Measurements from ENCODE around the gene ZNF639. TPM values are rescaled to one million over a fixed set of nuclear protein-coding genes. Genes with fewer than 3 reads are reported as not detected.
A peak's percentile ranks its signal among the peaks of the same experiment; 100 is the strongest.

The ZNF639 gene
- total and polyA plus RNA-seq, 10 of the 15 experiments (the other 5 are each of a cell fraction or from before 2014, with no cell fraction given): 16.3 to 61.2 (median 35.3) TPM

DNA sequence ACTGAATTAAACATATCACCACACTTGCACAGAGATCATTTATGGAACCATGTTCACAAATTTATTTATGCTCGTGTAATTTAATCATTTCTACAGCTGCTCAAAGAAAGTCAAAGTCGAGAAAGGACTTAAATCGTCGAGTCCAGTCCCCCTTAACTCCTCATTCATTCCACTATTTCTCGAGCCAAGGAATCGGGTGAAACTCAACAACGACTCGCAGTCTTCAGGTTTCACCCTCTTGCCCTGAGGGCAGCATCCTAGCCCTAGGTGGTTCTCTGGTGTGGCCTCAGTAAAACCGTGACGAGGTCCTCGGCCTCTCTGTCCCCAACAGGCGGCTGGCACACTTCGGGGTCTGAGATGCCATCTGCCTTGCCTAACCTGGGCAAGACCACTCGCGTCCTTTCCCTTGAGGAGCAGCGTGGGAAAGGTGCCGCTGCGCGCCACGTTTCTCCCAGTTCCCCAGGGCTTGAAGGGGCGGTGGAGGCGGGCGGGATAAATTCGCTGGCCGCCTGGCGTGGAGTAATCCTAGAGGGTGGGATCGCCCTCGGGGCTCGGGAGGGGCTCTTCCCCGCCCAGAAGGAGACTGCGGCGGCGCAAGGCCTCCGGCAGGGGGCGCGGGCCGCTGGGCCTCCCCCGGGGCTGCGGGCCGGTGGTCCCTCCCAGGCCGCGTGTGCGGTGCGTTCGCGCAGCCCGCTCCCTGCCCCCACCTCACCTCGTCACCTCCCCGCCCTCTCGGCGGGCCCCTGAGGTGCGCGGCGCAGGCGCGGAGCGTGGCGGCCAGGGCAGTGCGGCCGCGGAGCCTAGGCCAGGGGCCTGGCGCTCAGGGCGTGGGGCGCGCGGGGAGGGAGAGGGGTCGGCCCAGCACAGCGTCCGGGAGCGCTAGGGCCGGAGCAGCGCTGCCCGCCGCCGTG is at the start of gene ZNF639 (continued):
- TF ChIP-seq CUX1 (IDR thresholded peaks at IDR 0.05; ENCODE audit: insufficient replicate concordance, low read depth, low read length) (no peak), MEF2B (IDR thresholded peaks at IDR 0.05; ENCODE audit: partially characterized antibody, poor library complexity, severe bottlenecking) (peak; percentile 45), MXI1 (IDR thresholded peaks at IDR 0.05; ENCODE audit: low read depth, low read length) (0 out of 2 replicates have a peak, but pooled peaks have one; percentile 8), ZNF592 (IDR thresholded peaks at IDR 0.05) (0 out of 2 replicates have a peak, but pooled peaks have one; percentile 45), NR2C1 (IDR thresholded peaks at IDR 0.05) (peak; percentile 45), PAX8 (IDR thresholded peaks at IDR 0.05) (no peak), NRF1 (conservative IDR thresholded peaks at IDR 0.05; ENCODE audit: low read depth, low read length) (peak; percentile 49), BCLAF1 (IDR thresholded peaks at IDR 0.05) (0 out of 2 replicates have a peak, but pooled peaks have one; percentile 45), EZH2 (IDR thresholded peaks at IDR 0.05; ENCODE audit: borderline replicate concordance, control insufficient read depth, low read depth, low read length) (no peak), MAX (IDR thresholded peaks at IDR 0.05; ENCODE audit: low read depth, low read length) (peak; percentile 49; the same call in 1 of the 2 replicates)
- TF ChIP-seq, protein P1, sequence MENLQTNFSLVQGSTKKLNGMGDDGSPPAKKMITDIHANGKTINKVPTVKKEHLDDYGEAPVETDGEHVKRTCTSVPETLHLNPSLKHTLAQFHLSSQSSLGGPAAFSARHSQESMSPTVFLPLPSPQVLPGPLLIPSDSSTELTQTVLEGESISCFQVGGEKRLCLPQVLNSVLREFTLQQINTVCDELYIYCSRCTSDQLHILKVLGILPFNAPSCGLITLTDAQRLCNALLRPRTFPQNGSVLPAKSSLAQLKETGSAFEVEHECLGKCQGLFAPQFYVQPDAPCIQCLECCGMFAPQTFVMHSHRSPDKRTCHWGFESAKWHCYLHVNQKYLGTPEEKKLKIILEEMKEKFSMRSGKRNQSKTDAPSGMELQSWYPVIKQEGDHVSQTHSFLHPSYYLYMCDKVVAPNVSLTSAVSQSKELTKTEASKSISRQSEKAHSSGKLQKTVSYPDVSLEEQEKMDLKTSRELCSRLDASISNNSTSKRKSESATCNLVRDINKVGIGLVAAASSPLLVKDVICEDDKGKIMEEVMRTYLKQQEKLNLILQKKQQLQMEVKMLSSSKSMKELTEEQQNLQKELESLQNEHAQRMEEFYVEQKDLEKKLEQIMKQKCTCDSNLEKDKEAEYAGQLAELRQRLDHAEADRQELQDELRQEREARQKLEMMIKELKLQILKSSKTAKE (IDR thresholded peaks at IDR 0.05; ENCODE audit: low read depth, poor library complexity, severe bottlenecking): no peak

All from GM12878 (cell line).